Measurements from ENCODE around the gene FBXO17. TPM values are rescaled to one million over a fixed set of nuclear protein-coding genes. Genes with fewer than 3 reads are reported as not detected.

FBXO17 gene
- total and polyA plus RNA-seq, 8 donors = 5.8 to 13.8 (median 7.8) TPM

- DNase-seq = peak in 2 of 6 donors; percentile 35 to 50
- no peak for FAIRE-seq
- WGBS, 2 donors = 5 to 7% methylated on average over 23 to 25 of the region's 25 CpGs
- no peak for TF ChIP-seq CTCF (IDR thresholded peaks at IDR 0.05)
- H3K27ac ChIP-seq = peak overlapping the region; percentile 38 to 82 (median 69)
- intact Hi-C loops (cut with DNase I) = no loop called here
- H3K36me3 ChIP-seq = no peaks in the 10 kb centered on the region
- ATAC-seq = peak; percentile 2 to 3 (median 3)
- no peaks in the 10 kb centered on the region for H3K27me3 ChIP-seq
- peak overlapping the region; percentile 54 to 96 (median 78) for H3K4me3 ChIP-seq
- H3K4me1 ChIP-seq = peaks cover 0 to 19% (median 5%) of the 10 kb centered on the region in 3 donors
- no peaks in the 10 kb centered on the region for H3K9me3 ChIP-seq
Observed at GRCh38 chr19:38898788-38899446, 76.6 kb downstream of the FBXO17 start.

- 77 to 88% methylated on average over 9 of the region's 9 CpGs for WGBS, 2 donors
- FAIRE-seq (no peak), ATAC-seq (no peak), DNase-seq (no peak)
- no peaks in the 10 kb centered on the region for H3K9me3 ChIP-seq
- no peak overlapping the region for H3K27ac ChIP-seq
- peaks cover 0 to 11% (median 0%) of the 10 kb centered on the region in 3 donors for H3K4me1 ChIP-seq
- no peak overlapping the region for H3K4me3 ChIP-seq
- TF ChIP-seq CTCF (IDR thresholded peaks at IDR 0.05) = no peak
- H3K36me3 ChIP-seq = peaks cover 0 to under 1% (median 0%) of the 10 kb centered on the region in 3 donors
- no peaks in the 10 kb centered on the region for H3K27me3 ChIP-seq
- intact Hi-C loops (cut with DNase I) = no loop called here
Observed at GRCh38 chr19:38894968-38895367, 80.6 kb downstream of the FBXO17 start.

GRCh38 chr19:38893341-38893771 is 82.2 kb downstream of the FBXO17 start:
- Histone ChIP-seq H3K9me3 (no peaks in the 10 kb centered on the region), H3K27me3 (no peaks in the 10 kb centered on the region), H3K4me3 (no peak overlapping the region), H3K27ac (no peak overlapping the region), H3K36me3 (peaks cover 0 to 16% (median 0%) of the 10 kb centered on the region in 3 donors), H3K4me1 (peaks cover 0 to 6% (median 0%) of the 10 kb centered on the region in 3 donors)
- no peak for TF ChIP-seq CTCF (IDR thresholded peaks at IDR 0.05)
- DNase-seq (no peak), FAIRE-seq (no peak), ATAC-seq (no peak)
- WGBS, 2 donors = 87 to 92% methylated on average over 14 of the region's 14 CpGs
- intact Hi-C loops (cut with DNase I) = no loop called here

GRCh38 chr19:38892841-38893240 is 82.7 kb downstream of the FBXO17 start:
- Histone ChIP-seq H3K4me1 (peaks cover 0 to under 1% (median 0%) of the 10 kb centered on the region in 3 donors), H3K9me3 (no peaks in the 10 kb centered on the region), H3K27ac (no peak overlapping the region), H3K36me3 (peaks cover 0 to 20% (median 0%) of the 10 kb centered on the region in 3 donors), H3K4me3 (no peak overlapping the region), H3K27me3 (no peaks in the 10 kb centered on the region)
- intact Hi-C loops (cut with DNase I) = no loop called here
- no peak for TF ChIP-seq CTCF (IDR thresholded peaks at IDR 0.05)
- DNase-seq = no peak
- no peak for FAIRE-seq
- WGBS, 2 donors = 90% methylated on average over 5 of the region's 5 CpGs
- no peak for ATAC-seq

- WGBS, 2 donors = 83 to 84% methylated on average over 6 of the region's 6 CpGs
- no peak for TF ChIP-seq CTCF (IDR thresholded peaks at IDR 0.05)
- Histone ChIP-seq H3K27ac (no peak overlapping the region), H3K4me1 (no peaks in the 10 kb centered on the region), H3K27me3 (no peaks in the 10 kb centered on the region), H3K9me3 (no peaks in the 10 kb centered on the region), H3K4me3 (no peak overlapping the region), H3K36me3 (peaks cover 0 to 20% (median 0%) of the 10 kb centered on the region in 3 donors)
- ATAC-seq (no peak), FAIRE-seq (no peak), DNase-seq (no peak)
- intact Hi-C loops (cut with DNase I) = no loop called here
Observed at GRCh38 chr19:38891771-38892170, 83.8 kb downstream of the FBXO17 start.

Measured in pancreas (tissue), 10 donors.